NCI-H1694 (cell line): ENCODE measurements around the gene SLC29A1.

ENCODE experiments used
- DNase-seq: peaks from one replicate; lab custom pipeline; 2025; lab: John Stamatoyannopoulos, UW

SLC29A1 gene

DNA sequence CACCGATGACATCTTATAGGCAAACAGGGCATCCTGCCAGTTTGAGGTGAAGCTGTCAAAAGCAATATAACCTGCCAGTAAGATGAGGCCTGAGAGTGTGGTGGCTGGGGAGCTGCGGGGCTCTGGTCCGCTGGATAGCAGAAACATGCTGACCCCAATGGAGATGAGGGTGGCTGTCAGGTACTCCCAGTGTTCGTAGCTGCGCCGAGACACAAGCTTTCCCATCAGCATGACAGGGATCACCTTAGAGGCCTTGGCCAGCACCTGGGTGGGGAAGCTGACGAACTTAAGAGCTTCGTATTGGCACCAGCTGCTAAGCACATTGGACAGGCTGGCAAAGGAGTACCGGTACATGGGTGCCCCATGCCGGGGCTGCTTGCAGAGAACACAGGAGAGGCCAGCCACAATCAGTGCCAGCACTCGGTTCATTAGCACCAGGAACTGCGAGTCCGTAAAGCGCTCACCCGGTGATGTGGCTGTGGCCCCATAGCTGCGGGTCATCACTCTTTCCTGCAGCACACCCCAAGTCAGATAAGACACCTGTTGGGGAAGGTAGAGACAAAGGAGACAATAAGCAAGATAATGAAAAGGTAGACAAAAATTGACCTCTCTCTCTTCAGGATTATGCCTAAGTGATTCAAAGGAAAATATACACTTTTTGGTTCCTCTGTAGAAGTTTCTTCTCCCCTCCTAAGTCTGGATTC, 31.9 kb downstream of the SLC29A1 start:
- DNase-seq = no peak

DNA sequence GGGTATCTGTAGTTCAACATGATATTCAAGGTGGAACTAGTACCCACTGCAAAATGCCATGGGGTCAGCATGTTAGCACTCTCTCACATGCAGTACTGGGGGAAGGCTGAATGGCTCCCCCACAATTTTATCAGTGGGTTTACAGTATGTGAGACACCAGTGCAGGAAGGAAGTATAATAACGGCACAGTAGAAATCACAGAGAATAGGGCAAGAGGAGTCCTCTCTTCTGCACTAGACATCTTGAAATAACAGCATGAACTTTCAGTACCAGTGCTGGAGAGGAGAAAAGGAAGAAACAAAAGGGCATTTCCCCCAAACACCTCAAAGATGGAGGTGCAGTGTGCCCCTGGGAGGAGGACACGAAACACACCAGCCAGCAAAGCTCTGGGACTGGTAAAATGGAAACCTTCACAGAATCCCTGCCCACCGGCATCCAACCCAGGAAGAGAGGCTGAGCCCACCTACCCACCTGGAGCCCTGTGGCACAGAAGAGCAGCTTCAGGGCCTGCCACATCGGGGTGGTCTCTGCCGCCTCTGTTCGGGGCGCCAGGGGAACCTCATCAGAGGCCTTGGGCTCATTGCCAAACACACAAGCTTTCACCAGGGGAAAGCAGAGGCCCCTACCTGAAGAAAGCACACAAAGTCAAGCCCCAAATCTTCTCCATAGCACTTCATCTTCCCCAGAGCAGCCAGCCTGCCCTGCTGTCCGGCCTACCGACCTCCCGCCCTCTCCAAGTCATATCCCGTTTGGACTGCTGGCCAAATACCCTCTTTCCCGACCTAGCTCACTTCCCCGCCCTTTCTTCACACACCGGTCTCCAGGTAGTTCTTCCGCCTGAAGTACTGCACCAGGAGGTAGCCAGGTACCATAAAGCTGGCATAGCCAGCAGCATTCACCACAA, 32.7 kb downstream of the SLC29A1 start:
- DNase-seq = no peak

DNA sequence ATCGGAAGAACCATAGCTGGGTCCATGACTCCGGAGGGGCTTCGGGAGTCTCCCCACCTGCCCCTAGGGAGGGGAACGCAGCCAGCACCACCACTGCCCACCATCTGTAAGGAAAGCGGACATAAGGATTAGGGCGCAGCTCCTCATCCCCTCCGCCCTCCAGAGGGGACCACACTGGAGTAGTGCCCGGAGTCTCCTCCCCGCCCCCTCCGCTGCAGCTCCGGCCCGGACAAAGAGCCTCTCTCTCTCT, 33.3 kb downstream of the SLC29A1 start:
- no peak for DNase-seq

DNA sequence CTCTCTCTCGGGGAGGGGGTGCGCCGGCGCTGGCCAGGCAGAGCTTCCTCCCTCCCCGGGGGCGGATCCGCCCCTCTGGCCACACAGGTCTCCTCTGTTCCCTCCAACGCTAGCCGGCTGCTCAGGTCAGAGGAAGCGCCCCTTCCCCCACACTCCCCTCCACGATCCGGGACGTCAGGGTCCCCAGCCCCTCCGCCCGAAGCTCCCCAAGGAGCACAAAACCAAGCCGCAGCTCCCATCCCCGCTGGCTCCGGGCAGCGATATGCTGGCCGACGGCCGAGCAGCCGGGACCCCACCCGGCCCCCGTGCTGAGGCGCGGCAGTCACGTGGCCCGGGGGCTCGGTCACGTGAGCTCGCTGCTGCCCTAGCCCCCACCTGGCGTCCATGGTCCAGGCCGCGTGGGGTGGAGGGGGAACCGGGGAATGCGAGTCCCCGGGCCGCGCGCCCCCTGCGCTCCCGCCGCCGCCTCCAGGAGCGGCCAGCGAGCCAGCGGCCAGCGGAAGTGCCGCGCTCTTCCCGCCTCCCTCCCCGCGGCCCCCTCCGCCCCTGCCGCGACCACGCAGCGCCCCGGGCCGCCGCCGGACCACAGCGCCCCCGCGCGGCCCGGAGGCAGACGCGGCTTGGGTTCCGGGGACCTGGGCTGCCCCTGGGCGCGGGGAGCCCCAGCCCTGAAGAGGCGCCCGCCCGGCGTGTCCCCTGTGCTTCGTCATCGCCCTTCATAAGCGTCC, 33.8 kb downstream of the SLC29A1 start, which contains the start of gene SLC35B2:
SLC35B2 (minus strand) TSS at position 504 of the 728 bp plus-strand sequence; CDS start at position 386, 118 bp downstream.
- no peak for DNase-seq

DNA sequence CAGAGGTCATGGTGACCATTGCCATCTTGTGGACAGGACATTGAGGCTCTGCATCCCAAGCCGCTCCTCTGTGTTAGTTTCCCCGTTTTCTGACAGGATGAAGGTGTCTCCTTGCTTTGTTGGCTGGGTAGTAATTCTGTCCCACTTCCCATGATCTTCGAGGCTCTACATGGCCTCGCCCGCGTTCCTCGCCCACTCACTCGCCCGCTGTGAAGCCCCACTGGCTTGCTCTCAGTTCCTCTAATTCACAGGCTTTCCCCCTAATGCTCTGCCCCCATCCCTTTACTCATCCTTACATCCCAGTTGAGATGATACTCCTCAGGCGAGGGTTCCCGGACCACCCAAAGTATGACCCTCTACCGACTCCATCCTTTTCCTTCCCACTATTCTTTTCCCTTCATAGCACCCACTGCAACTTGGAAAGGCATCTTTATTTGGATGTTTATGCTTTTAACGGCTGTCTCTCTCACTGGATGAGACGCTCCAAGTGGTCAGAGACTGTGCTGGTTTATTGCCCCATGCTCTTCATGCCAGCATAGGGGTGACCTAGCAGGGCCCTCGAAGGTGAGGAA, 34.4 kb downstream of the SLC29A1 start:
- no peak for DNase-seq

DNA sequence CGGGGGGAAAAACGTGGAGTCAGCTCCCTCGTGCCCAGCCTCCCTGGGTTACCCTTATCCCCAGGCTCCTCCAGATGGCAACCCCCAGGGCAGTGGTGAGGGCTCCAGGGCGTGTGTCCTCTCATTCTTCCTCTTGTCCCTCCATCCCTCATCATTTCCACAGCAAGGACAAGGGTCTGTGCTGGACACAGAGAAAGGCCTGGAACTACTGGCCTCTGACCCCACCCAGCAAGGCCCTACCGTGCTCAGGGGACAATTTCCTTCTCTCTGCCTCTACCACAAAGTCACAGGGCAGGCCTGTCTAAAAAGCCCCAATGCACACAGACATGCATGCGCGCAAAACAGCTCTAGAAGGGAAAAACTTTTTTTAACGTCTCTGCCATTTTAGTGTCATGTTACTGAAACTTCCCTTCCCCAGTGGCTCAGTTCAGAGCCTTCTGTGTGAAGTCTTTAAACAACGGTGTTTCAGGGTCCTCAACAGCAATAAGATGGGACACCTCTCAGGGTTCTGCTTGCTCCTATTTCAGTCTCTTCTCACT, 35.0 kb downstream of the SLC29A1 start:
- DNase-seq = no peak

DNA sequence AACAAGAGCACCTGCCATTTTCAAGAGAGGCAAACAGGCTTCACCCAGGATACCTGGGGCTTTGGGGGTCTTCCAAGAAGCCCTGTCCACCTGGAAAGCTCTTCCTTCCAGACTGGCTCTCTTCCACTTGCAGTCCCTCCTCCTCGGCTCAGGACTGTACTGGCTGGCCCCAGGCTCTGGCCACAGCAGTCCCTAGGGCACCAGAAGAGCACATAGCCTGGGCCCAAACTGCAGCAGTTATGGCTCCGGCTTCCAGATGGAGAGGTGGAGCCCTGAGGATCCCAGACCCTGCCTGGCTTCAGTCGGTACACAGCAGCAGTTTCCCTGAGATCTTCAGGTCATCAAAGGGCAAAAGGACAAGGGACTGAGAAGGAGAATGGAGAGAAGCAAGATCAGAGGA, 35.5 kb downstream of the SLC29A1 start:
- DNase-seq = no peak

DNA sequence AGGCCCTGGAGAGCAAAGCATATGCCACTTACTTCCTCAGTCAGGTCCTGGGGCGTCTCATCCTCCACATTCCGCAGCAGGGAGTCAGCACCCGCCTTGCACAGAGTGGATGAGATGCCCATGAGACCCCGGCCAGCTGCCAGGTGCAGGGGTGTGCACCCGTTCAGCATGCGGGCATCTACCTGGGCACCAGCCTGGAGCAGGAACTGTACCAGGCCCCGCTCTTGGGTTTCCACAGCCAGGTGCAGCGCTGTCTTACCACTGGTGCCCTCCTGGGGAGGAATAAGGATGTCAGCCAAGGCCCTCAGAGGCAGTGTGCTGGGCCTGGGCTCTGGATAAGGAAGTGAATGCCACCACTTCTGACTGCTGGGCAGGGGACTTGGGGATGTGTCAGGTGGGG, 36.6 kb downstream of the SLC29A1 start:
- DNase-seq = no peak

DNA sequence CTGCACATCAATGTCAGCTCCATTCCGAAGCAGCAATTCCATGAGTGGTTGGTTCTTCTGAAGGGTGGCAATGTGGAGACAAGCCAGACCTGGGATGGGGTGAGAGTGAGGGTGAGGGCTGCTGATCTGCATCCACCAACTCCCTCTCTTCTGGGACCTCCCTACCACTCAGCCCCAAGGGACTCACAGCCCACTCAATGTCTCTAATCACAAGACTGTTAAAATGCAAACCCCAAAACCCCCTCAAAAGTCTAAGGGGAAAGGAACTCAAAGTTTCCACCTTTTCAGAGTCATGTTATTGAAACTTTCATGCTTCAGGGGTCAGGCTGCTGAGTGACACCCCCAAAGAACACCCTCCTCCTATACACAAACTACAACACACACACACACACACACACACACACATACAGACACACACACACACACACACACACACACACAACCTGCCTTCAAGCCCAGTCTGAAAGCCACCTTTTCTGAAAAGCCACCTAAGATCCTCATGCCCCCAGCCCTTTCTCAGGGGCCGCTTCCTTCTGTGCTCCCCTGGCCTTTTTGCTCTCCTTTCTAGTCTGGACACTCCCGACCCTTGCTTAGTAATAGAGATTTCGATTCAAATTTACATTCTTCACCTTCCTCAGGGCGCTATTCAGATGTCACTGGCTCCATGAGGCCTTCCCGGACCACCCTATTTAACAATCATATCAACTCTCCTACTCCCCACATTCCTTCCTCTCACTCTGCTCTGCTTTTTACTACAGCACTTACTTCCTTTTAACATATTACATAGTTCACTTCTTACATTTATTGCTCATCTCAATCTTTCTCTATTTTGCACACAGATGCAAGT, 37.3 kb downstream of the SLC29A1 start:
- no peak for DNase-seq

DNA sequence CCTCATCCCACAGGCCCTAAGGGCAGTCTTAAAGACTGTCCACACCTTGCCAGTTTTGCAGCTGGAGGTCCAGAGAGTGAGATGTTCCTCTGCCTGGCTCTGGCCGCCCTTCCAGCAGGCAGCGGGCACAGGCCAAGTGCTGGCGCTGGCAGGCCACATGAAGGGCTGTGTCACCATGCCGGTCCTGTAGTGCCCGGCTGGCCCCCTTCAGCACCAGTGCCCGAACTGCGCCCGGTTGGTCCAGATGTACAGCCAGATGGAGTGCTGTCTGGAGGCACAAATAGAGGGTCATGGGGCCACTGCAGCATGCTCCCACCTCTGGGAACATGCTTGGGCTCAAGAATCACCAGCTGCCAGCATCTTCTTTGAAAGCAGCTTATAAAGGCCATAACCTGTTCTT, 38.2 kb downstream of the SLC29A1 start:
- DNase-seq = no peak

DNA sequence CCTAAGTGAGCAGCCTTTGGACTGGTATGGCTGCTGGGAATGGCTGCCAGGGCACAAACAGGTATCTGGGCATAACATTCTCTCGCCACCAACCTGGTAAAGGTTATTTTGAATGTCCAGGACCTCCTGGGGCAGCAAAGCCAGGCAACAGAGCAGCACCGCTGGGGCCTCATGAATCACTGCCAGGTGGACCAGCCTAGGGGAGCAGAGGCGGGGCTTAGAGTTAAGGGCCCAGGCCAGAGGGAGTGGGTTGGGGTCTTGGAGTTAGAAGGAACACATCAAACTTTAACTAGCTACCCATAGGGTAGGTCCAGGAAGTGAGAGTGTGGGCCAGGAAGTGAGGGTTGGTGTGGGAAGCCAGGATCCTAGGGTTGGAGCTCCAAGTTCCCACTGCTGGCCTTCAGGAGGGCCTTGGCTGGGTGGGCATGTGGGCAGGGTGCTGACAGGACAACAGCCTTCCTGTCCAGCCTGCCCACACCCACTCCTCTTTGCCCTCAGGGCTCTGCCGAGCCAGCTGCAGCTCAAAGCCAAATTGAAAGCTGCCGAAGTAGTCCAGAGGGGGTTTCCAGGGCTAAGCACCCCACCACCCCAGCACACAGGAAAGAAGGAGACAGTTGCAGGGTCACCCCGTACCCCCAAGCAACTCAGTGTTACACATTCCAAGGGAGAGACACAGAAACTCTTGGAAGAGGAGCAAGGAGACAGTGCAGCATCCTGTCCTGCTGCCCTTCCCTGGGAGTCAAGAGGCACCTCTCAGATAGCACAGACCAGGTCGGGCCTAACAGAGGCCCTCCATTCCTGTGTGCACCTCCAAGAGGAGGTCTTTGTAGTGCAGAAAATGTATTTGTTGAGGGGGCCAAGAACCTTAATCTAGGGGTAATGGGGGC, 39.3 kb downstream of the SLC29A1 start:
- DNase-seq = no peak

DNA sequence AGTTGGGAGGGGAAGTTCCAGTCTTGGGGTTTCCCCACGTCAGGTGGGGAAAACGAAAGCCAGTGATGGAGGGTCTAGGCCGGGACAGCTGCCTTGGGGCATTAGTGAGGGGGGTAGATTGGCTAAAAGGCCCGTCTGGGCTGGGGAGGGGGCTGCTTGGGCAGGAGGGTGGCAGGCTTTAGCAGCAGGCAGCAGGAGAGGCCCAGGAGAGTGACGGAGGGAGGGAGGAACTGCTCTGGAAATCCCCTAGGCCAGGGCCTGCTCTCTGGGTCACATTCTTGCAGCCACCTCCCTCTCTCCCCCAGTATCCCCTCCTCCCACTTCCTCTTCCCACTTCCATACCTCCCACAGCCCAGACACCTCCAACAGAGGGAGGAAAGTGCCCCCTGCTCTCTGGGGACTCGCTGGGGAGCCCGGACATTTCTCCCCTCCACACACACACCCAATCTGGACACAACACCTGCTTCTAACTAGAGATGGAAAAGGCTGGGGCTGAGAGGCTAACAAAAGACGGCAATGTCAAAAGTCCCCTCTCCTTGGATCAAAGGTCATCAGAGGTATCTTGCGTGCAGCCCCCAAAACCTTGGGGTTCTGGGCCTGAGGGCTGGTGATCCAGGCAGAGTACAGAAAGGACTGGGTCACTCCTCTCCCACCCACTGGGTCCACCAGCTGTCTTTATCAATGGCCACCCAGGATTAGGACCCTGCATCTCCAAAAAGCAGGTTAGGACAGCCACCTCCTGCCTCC, 40.1 kb downstream of the SLC29A1 start:
- DNase-seq = no peak

DNA sequence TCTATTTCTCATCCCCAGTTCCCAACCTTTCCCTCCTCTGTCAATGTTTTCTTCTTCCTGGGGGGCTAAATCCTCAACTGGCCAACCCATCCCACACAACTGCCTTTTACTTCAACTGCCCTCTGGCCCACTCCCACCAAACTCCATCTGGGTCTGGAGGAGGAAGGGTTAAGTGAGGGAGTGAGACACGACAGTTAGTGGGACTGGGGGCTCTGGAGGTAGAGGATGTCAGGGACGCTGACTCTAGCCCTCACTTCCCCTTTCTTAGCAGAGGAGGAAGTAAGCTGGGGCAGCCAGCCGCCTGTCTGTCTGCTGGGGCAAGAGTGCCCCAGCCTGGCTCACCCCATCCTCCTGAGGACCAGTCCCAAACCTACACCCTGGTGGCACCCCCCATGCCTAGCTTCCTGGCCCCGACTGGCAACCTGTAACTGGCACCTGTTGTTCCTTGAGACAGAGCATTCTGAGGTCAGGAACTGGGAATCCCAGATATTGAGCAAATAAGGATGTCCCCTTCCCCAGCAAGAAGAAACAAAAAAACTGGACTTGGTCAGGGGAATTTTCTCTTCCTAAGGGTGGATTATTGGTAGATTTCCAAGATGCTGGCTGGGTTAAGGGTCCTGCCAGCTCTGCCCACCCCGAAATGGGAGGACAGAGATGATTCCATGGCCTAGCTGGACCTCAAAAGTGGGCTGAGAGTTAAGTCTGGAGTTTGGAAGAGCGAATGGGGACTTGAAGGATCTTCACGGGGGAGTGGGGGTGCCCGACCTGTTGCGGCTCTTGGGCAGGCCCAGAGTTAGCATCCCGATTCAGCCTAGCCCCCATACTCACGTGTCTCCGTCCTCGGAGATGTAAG, 41.0 kb downstream of the SLC29A1 start:
- no peak for DNase-seq

DNA sequence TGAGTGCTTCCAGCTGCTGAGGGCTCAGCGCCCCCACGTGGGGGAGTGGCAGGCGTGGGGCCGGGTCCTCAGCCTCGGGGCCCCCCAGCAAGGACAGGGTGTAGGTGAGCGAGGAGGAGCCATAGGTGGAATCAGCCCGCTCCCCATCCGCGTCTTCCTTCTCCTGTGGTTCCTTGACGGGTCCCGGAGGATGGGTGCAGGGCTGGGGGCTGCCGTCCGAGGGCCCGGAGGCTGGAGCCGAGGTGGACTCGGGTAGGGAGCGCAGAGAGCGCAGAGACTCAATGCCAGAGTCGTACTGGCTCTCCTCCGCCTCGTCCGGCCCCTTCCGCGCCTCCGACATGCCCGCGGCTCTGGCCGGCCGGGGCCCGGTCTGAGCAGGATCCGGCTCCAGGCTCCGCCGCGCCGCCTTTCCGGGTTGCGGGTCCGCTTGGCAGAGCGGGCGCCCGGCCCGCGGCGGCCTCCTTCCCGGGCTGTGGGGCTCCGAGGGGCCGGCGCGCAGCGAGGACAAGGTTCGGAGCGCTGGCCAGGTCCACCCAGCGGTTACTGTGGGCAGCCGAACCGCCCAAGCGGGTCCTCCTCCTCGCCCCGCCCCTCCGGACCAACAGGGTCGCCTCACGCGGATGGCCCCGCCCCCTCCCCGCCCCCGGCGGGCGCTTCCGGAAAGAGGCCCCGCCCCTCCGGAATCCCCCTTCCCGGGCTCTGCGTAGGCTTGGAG, 41.8 kb downstream of the SLC29A1 start, which contains the start of gene NFKBIE:
NFKBIE (minus strand) TSS at position 545 of the 715 bp plus-strand sequence; CDS start at position 340, 205 bp downstream.
- peak; percentile 20 for DNase-seq

DNA sequence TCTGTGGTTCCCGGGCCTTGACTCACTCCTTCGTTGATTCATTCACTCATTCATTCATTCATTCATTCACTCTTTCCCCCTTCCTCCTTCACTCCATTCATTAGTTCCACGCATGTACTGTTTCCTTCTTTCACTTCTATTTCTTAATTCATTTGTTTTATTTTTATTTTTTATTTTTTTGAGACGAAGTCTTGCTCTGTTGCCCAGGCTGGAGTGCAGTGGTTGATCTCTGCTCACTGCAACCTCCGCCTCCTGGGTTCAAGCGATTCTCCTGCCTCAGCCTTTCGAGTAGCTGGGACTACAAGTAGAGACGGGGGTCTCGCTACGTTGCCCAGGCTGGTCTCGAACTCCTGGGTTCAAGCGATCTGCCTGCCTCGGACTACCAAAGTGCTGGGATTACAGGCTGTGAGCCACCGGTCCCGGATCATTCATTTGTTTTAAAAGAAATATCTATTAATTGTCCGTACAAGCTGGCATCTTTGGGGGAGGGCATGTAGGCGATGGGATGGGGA, 42.4 kb downstream of the SLC29A1 start:
- DNase-seq = no peak

DNA sequence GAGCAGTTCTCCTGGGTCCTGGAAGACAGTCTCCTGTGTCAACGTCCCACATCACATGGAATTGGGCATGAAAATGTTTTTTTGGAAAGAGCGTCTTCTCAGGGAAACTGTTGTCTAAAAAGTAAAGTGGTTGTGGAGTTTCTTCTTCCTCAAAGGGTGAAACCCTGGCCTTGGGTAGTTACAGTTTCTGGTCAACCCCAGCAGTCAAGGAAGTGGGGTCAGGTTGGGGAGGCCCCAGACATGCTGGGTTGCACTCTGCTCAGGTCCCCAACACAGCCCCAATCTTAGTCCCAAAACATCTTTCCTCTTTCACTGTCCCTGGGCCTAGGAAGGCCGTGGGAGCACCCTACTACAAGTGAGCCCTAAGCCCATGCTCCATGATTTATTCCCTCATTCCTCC, 43.0 kb downstream of the SLC29A1 start:
- DNase-seq = no peak

DNA sequence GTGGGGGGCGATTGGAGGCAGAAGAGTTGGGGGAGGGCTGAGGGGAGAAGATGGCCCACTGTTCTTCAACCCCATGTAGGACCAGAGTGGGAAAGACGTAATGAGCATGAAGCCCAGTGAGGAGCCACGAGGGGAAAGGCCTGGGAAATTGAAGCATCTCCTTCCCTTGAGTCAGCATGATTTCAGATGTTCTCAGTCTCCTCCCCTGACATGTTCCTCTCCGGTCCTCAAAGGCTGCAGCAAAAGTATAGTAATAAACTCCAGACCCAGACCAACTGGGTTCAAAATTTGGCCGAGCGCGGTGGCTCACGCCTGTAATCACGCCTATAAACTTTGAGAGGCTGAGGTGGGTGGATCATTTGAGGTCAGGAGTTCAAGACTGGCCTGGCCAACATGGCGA, 43.9 kb downstream of the SLC29A1 start:
- no peak for DNase-seq
